ENCODE results near the gene SWT1.
"Not testable (repeated sequence)": the region's sequence is repeated elsewhere in the genome, so short reads cannot be mapped to it uniquely, and the experiment has no call there.

Gene SWT1

DNA sequence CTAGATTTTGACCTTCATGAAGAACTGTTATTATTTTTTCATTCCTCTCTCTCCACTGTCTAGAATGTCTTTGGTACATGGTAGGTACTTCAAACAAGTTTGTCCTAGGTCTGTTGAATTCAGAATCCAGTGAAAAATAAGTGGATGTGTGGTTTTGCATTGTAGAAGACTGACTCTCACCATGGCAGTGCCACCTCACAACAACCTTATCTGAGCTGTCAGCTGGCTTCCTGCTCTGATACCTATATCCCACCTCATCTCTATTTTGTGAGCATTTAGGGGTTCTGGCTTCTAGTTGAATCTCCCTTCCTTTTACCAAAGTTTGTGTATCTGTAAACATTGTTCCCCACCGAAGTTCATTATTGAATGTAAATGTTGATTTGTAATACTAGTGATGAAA is 9.1 kb downstream of the SWT1 start:
- DNase-seq, result no peak

DNA sequence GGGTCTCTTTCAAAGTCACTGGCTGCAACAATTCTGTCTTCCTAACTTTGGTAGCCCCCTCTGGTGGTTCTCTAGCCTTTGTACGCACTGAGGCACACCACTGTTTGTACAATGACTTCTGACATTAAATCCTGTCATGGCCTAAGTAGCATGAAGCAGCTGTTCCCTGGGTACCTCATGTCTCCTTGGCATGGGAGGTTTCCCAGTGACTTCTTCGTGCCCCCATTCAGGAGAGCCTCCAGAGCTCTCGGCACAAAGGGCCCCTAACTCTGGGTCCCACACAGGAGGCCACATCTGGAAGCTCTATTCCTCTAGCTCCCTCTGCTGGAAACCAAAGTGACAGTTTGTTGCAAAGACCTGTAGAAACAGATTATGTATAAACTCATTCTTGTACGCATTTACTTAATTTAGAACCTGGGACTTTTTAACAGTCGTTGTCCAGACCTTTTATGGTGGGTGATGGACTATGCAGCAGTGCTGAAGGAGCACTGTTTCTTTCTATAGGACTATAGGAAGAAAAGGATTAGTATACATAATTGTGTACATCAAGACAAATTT is 13.4 kb downstream of the SWT1 start:
- DNase-seq, result peak; percentile 62 to 73 (median 67)

DNA sequence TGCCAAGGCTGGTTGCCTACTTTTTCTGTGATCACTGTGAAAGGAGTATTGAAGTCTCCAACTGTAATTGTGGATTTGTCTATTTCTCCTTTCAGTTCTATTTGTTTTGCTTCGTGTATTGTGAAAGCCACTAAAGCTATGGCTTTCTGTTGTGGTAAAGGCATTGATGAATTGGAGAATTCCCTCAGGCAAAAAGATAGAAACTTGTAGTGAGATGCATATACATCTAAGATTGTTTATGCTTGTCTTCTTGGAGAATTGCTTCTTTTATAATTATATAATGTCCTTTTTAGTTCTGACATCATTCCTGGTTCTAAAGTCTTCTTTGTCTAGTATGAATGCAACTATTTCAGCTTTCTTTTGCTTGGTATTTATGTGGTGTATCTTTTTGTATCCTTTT is 36.8 kb downstream of the SWT1 start:
- no peak for DNase-seq

DNA sequence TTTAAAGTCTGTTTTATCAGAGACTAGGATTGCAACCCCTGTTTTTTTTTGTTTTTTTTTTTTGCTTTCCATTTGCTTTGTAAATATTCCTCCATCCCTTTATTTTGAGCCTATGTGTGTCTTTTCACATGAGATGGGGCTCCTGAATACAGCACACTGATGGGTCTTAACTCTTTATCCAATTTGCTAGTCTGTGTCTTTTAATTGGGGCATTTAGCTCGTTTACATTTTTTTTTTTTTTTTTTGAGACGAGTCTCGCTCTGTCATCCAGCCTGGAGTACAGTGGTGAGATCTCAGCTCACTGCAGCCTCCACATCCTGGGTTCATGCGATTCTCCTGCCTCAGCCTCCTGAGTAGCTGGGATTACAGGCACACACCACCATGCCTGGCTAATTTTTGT is 41.7 kb downstream of the SWT1 start:
- DNase-seq, result not testable (repeated sequence)

DNA sequence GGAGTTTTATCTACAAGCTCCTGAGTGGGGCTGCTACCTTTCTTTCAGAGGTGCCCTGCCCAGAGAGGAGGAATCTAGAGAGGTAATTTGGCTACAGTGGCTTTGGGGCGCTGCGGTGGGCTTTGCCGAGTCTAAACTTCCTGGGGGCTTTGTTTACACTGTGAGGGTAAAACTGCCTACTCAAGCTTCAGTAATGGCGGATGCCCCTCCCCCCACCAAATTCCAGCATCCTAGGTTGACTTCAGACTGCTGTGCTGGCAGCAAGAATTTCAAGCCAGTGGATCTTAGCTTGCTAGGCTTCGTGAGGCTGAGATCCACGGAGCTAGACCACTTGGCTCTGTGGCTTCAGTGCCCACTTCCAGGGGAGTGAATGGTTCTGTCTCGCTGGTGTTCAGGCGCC is 43.9 kb downstream of the SWT1 start:
- no peak for DNase-seq

DNA sequence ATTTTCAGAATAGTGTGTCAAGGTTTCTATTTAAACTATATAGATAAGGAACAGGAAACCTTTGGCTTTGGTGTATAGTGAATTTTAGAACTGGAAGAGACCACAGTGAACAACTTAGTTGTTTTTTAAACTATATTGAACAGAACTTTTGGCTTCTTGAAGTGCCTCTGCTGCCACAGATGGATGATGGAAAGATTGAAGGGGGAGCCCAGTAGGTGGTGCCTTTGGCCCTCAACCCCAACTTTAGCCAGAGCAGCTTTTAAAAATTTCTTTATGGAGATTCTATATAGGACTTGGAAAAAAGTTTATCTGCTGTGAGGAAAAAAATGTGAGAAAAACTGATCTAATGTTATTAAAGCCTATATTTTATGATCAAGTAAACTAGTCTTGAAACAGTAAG is 50.2 kb downstream of the SWT1 start:
- DNase-seq, result no peak

DNA sequence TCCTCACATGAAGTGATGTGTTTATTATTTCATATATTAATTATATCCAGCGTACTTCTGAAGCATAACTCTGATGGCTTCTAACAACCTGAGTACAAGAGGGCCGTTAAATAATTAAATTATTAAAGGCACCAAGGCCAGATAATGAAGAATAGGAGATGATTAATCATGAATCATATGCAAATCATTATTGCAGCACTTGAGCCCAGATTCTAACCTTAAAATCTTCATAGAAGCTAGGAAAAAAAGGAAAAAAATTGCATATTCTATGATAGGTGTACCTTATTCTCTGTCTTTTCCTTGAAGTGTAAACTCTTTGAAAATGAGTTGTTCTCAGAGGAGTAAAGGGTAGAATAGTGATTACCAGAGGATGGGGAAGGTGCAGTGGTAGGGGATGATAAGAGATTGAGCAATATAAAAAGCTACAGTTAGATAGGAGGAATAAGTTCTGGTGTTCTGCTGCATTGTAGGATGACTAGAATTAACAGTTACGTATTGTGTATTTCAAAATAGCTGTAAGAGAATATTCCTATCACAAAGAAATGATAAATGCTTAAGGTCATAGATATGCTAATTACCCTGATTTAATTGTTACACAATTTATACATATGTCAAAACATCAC is 51.1 kb downstream of the SWT1 start:
- DNase-seq, result no peak

DNA sequence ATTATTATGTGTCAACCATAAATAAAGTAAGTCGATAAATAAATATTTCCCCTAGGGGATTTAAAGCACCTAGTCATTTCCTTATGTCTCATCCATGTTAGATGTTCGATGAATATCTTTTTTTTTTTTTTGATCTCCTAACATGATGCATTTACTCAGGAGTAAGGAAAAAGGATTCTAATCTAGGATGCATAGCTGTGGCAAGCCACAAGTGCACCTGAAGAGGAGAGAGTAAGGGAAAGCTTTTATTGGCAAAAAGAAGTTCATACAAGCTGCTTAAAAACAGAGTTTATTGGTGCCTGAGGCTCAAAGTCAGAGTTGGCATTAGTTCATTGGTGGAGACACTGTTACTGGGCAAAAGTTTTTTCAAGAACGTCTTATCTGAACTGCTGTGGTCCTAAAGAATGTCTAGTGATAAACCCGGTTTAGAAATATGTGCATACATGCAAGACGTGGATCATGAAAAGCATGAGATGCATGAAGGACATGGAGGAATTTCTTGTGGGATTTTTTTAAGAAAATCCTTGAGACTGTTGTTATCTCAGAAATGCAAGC is 51.7 kb downstream of the SWT1 start:
- DNase-seq, result no peak

DNA sequence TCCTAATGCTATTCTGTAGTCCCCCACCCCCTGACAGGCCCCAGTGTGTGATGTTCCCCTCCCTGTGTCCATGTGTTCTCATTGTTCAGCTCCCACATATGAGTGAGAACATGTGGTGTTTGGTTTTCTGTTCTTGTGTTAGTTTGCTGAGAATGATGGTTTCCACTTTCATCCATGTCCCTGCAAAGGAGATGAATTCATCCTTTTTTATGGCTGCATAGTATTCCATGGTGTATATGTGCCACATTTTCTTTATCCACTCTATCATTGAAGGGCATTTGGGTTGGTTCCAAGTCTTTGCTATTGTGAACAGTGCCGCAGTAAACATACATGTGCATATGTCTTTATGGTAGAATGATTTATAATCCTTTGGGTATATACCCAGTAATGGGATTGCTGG is 52.4 kb downstream of the SWT1 start:
- DNase-seq, result not testable (repeated sequence)

DNA sequence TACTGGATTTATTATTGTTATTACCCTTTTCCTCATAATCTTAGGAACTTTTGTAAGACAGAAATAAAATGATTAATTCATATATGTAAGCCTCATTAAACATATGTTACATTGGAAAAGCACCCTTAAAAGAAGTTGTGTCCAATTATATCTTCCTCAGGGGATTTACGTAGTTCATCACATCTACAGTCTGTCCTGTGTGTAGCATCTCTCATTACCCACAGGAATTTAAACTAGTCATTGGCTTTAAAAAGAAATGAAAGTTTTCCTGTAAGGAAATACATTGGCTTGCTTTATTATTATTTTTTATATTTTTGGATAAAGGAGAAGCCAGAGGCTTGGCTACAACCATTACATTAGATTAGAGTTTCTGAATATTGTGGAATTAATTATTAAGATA is 56.1 kb downstream of the SWT1 start:
- no peak for DNase-seq

DNA sequence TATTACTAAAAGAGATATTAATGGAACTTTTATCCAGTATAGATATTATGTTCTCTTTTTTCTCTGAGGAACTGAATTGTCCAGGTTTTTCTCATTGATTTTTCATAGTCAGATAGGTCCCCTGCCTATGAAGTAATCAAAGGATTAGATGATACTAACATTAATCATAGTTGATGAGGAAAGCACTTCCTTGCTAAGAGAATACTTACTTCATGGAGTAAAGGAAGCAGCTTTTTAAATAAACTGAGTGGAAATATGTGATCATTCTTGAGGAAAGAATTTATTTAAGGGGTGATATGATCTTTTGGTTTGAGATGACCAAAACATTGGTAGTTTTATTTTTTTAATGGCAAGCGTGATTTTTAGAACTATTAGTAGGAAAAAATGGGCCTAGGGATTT is 58.9 kb downstream of the SWT1 start:
- no peak for DNase-seq

DNA sequence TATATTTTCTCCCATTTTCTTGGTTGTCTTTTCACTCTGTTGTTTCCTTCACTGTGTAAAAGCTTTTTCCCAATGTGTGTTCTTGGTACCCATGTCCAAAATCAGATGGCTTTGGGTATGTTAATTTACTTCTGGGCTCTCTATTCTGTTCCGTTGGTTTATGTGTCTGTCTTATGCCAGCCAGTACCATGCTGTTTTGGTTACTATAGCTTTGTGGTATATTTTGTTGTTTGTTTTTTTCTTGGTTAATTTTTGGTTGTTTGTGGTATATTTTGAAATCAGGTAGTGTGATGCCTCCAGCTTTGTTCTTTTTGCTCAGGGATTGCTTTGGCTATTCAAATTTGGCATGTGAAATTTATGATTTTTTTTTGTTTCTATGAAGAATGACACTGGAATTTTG is 67.2 kb downstream of the SWT1 start:
- no peak for DNase-seq

DNA sequence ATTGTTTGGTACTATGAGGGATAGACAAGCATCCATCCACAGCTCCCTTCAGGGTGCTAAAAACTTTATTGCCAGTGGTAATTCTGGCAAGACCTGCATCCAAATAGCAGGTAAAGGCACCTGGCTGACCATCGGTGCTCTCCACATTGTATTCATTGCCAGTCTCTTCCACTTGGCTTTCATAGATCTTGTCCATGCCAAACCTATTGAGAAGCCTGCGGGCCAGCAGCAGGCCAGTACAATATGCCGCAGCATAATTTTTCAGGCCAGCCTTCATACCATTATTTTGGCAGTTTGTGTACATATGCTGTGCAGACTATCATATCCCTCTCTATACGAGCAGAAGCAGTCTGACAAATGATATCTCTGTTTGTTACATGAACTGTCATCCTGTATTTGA is 70.2 kb downstream of the SWT1 start:
- no peak for DNase-seq

DNA sequence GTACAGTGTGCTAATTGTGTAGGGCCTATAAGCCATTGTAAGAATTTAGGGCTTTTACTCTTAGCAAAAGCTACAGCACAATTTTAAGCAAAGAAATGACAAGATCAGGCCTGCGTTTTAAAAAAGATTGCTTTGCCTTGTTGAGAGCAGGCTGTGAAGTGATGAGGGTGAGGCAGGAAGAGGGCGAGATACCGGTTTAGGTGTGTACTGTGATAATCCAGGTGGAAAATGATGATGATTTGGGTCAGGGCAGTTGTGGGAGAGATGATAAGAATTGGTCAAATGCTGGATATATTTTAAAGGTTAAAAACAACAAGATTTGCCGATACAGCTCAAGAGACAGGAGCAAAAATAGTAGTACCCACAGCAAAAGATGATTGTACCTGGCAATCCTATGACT is 72.0 kb downstream of the SWT1 start:
- no peak for DNase-seq

DNA sequence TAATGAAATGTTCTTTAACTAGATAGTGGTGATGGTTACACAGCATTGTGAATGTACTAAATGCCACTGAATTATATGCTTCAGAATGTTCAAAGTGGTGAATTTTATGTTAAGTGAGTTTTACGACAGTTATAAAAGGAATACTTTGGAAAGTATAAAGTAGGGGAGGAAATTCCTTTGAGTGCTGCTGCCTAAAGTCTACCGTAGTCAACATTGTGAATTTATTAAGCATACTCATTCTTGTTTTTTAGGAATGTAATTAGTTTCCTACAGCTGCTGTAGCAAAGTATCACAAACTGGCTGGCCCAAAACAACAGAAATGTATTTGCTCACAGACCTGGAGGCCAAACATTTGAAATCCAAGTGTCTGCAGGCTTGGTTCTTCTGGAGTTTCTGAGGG is 73.0 kb downstream of the SWT1 start:
- no peak for DNase-seq

DNA sequence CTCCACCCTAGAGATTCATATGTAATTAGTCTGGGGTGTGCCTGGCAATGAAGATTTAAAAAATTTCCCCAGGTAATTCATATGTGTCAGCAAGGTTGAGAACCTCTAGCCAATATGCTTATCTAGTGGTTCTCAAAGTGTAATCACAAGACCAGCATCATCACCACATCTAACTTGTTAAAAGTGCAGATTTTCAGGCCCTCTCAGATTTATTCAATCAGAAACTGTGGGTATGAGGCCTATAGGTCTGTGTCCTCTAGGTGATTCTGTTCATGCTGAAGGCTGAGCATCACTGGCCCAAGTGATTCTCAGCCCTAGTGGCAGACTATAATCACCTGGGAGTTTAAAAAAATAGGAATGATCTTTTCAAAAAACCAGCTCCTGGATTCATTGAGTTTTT is 75.9 kb downstream of the SWT1 start:
- no peak for DNase-seq

DNA sequence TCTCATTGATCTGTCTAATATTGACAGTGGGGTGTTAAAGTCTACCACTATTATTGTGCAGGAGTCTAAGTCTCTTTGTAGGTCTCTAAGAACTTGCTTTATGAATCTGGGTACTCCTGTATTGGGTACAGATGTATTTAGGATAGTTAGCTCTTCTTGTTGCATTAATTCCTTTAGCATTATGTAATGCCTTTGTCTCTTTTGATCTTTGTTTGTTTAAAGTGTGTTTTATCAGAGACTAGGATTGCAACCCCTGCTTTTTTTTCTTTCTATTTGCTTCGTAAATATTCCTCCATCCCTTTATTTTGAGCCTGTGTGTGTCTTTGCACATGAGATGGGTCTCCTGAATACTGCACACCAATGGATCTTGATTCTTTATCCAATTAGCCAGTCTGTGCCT is 77.2 kb downstream of the SWT1 start:
- not testable (repeated sequence) for DNase-seq

DNA sequence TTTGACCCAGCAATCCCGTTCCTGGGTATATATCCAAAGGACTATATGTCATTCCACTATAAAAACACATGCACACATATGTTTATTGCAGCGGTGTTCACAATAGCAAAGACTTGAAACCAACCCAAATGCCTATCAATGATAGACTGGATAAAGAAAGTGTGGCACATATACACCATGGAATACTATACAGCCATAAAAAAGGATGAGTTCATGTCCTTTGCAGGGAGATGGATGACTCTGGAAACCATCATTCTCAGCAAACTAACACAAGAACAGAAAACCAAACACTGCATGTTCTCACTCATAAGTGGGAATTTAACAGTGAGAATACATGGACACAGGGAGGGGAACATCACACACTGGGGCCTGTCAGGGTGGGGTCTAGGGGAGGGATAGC is 80.2 kb downstream of the SWT1 start:
- not testable (repeated sequence) for DNase-seq

DNA sequence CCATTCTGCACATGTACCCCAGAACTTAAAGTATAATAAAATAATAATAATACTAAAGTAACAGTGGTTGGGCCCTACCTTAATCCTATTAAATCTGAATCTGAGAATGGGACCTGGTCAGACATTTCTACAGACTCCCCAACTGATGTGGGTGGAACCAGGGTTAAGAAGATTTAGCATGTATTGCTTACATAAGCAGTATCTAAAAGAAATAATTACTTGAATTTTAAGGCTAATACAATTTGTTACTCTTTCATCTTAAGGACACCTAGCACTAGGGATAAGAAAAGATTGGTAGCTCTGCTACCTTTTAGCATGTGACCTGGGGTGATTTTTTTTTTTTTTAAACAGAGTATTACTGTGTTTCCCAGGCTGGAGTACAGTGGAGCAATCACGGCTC is 80.7 kb downstream of the SWT1 start:
- no peak for DNase-seq

DNA sequence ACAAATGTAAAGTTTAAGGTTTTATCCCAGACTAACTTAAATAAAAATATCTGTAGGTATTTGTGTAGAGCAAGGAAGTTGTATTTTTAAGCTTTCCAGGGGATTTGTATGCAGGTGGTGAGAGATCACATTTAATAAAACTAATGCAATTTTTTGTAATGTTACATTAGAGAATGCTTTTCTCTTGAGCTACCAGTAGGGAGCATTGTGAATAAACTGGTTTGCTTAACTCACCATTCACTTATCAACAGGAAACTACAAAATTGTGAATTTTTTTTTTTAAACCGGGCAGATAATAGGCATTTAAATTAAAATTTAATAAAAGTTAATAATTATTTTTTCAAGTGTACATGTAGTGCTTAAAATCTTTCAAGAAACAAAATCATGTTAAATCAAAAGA is 81.5 kb downstream of the SWT1 start:
- peak in 2 of 4 experiments; percentile 40 to 59 for DNase-seq

DNA sequence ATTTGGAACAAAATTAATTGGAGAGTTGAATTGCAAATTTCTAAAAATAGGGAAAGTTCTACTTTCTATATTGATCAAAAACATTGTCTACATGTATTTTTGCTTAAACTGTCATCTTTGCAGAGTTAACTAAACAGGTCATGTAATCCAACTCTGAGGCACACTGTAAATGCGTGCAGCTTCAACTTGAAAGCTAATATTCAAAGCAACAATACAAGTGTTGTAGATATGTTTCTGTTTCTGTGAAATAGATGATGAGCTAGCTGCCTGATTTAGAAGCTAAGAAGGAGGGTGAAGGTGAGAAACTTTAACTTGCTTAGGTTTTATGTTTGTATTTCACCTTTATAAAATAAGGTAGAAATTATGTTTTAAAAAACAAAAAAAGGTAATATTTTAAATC is 82.9 kb downstream of the SWT1 start:
- no peak for DNase-seq

DNA sequence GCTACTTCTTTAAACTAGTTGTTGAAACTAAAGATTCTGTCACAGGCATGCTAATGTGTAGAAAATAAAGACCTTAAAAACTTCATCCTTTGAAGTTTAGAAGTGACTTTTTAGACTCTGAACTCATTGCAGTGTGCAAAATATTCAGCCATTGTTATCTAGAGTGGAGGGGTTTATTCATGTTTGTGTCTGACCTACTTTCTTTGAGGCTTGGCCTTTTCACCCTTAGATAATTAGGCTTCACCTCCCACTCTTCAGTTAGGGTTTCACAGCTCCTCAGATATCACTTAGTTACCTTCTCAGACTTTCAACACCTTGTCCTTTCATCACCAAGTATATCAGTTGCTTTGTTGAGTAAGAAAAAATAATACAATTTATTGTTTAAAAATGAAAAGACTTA is 84.2 kb downstream of the SWT1 start:
- no peak for DNase-seq

DNA sequence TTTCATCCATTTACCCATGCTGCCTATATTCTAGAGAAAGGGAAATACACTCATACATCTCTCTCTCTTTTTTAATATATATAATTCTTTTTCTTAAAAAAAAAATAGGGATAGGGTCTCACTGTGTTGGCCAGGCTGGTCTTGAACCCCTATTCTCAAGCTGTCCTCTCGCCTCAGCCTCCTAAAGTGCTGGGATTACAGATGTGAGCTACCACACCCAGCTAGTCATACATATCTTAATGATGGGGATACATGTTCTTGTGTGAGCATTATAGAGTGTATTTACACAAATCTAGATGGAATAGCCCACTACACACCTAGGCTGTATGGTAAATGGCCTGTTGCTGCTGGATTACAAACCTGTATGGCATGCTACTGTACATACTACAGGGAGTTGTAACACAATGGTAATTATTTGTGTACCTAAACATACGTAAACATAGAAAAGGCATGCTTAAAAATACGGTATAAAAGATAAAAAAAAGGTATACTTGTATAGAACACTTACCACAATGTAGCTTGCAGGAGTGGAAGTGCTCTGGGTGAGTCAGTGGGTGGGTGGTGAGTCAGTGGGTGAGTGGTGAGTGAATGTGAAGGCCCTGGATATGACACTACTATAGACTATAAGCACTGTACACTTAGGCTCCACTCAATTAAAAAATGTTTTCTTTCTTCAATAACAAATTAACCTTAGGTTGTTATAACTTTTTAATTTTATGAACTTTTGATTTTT is 87.2 kb downstream of the SWT1 start:
- peak; percentile 50 to 71 (median 66) for DNase-seq

DNA sequence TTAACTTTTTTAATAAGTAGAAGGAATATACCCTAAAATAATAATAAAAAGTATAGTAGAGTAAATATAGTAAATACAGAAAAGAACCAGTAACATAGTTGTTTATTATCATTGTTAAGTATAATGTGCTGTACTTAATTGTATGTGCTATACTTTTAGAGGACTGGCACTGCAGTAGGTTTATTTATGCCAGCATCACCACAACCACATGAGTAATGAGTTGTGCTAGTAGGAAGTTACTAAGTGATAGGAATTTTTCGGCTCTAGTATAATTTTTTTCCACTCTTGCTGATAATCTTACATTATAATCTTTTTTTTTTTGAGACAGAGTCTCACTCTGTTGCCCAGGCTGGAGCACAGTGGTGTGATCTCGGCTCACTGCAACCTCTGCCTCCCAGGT is 88.5 kb downstream of the SWT1 start:
- peak in 1 of 4 experiments; percentile 7 for DNase-seq

Measured in suppressor macrophage (primary cell).